ENCODE results near the gene GLIS1. TPM values are rescaled to one million over a fixed set of nuclear protein-coding genes. Genes with fewer than 3 reads are reported as not detected.

The GLIS1 gene
- total RNA-seq, 1 donor from 2014 or later: 0.07 TPM

DNA sequence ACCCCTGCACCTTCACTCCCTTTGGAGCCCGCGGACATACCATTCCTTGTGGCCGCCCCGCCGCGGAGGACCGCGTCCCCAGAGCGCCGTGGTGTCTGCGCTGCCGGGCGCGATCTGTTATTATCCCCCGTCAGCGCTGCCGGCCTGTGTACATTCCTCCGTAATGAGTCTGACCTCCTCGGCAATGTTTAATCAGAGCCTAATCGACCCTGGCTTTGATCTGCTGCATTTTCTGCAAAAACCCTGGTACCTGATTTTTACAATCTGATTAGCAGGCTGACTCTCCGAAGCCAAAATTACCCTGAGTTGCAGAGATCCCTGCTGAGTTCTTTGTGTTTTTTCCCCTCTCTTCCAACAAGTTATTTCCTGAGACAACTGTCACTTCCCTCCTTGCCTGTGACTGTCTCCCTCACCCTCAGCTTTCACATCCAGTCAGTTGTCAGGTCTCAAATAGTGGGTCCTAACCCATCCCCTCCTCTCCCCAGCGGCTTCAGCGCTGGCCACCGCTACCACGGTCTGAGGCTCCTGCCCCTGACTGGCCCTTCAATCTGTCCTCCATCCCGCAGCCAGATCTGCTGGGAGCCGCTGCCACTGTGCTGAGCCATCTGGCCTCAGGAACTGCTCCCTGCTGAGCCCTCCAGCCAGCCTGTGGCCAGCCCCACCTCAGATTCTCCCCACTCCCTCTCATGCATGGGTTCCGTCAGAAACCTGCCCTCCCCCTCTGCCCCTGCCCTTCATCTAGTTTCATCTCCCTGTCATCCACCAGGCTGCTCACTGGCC, 53.5 kb downstream of the GLIS1 start:
- Mint-ChIP-seq H3K4me1 (ENCODE audit: low read depth, unreplicated experiment) (peaks cover 15% of the 10 kb centered on the region), H3K4me3 (ENCODE audit: unreplicated experiment) (no peak overlapping the region), H3K27me3 (ENCODE audit: low read depth, unreplicated experiment) (peaks cover 70% of the 10 kb centered on the region), H3K9me3 (ENCODE audit: unreplicated experiment) (peaks cover 5% of the 10 kb centered on the region), H3K36me3 (ENCODE audit: low read depth, unreplicated experiment) (no peaks in the 10 kb centered on the region), H3K27ac (ENCODE audit: unreplicated experiment) (no peak overlapping the region)
- peaks cover 57% of the 10 kb centered on the region for H3K4me1 ChIP-seq (ENCODE audit: insufficient read depth, low read length)
- peak overlapping the region; percentile 81 for H3K4me2 ChIP-seq (ENCODE audit: low read length)
- no peak overlapping the region for H2AFZ ChIP-seq (ENCODE audit: low read depth, low read length)
- peaks cover 76% of the 10 kb centered on the region for H3K79me2 ChIP-seq (ENCODE audit: insufficient read depth, low read length)
- peak overlapping the region; percentile 68 for H3K27ac ChIP-seq (ENCODE audit: low read depth, low read length)
- peaks cover 100% of the 10 kb centered on the region for H4K20me1 ChIP-seq (ENCODE audit: insufficient read depth, low read length)
- H3K27me3 ChIP-seq (ENCODE audit: insufficient read depth, low read length): no peaks in the 10 kb centered on the region
- FAIRE-seq (no peak), DNase-seq (ENCODE audit: low read depth) (peak; percentile 42)
- no peaks in the 10 kb centered on the region for H3K9me3 ChIP-seq (ENCODE audit: insufficient read depth, low read depth, low read length)
- TF ChIP-seq EZH2 (IDR thresholded peaks at IDR 0.05; ENCODE audit: insufficient read depth, low read length): no peak
- TF ChIP-seq, protein P1, sequence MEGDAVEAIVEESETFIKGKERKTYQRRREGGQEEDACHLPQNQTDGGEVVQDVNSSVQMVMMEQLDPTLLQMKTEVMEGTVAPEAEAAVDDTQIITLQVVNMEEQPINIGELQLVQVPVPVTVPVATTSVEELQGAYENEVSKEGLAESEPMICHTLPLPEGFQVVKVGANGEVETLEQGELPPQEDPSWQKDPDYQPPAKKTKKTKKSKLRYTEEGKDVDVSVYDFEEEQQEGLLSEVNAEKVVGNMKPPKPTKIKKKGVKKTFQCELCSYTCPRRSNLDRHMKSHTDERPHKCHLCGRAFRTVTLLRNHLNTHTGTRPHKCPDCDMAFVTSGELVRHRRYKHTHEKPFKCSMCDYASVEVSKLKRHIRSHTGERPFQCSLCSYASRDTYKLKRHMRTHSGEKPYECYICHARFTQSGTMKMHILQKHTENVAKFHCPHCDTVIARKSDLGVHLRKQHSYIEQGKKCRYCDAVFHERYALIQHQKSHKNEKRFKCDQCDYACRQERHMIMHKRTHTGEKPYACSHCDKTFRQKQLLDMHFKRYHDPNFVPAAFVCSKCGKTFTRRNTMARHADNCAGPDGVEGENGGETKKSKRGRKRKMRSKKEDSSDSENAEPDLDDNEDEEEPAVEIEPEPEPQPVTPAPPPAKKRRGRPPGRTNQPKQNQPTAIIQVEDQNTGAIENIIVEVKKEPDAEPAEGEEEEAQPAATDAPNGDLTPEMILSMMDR (IDR thresholded peaks at IDR 0.05; ENCODE audit: insufficient read depth, low read depth, low read length): no peak
- peak overlapping the region; percentile 14 for H3K4me3 ChIP-seq (ENCODE audit: insufficient read depth, low read depth, low read length)
- H3K9ac ChIP-seq (ENCODE audit: low read length): peak overlapping the region; percentile 58
- H3K36me3 ChIP-seq (ENCODE audit: insufficient read depth, low read length): no peaks in the 10 kb centered on the region

DNA sequence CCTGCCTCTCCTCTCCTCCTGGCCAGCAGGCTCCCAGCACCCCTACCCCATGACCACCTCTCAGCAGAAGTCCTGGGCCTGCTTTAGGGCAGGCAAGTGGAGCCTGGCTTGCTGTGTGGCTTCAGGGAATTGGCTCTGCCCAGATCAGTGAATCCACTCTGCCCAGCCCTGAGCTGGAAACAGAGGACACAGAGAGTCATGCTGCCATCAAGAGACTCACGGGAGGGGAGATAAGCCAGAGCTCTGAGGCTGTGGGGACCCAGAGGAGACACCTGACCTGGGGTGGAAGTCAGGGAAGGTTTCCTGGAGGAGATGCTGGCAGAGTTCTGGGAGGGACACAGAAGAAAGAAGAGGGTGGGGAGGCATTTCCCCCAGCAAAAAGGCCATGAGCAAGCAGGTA, 54.2 kb downstream of the GLIS1 start:
- TF ChIP-seq, protein P1 (IDR thresholded peaks at IDR 0.05; ENCODE audit: insufficient read depth, low read depth, low read length): no peak
- no peak for TF ChIP-seq EZH2 (IDR thresholded peaks at IDR 0.05; ENCODE audit: insufficient read depth, low read length)
- FAIRE-seq (no peak), DNase-seq (ENCODE audit: low read depth) (no peak)
- no peaks in the 10 kb centered on the region for H3K9me3 ChIP-seq (ENCODE audit: insufficient read depth, low read depth, low read length)
- H3K4me1 Mint-ChIP-seq (ENCODE audit: low read depth, unreplicated experiment): peaks cover 15% of the 10 kb centered on the region
- H3K4me2 ChIP-seq (ENCODE audit: low read length): peak overlapping the region; percentile 81
- H3K36me3 ChIP-seq (ENCODE audit: insufficient read depth, low read length): no peaks in the 10 kb centered on the region
- peaks cover 70% of the 10 kb centered on the region for H3K27me3 Mint-ChIP-seq (ENCODE audit: low read depth, unreplicated experiment)
- H2AFZ ChIP-seq (ENCODE audit: low read depth, low read length): no peak overlapping the region
- H3K27ac ChIP-seq (ENCODE audit: low read depth, low read length): peak overlapping the region; percentile 68
- H3K4me1 ChIP-seq (ENCODE audit: insufficient read depth, low read length): peaks cover 57% of the 10 kb centered on the region
- H3K9ac ChIP-seq (ENCODE audit: low read length): peak overlapping the region; percentile 58
- H3K4me3 ChIP-seq (ENCODE audit: insufficient read depth, low read depth, low read length): no peak overlapping the region
- H3K36me3 Mint-ChIP-seq (ENCODE audit: low read depth, unreplicated experiment): no peaks in the 10 kb centered on the region
- H3K27me3 ChIP-seq (ENCODE audit: insufficient read depth, low read length): no peaks in the 10 kb centered on the region
- H3K79me2 ChIP-seq (ENCODE audit: insufficient read depth, low read length): peaks cover 76% of the 10 kb centered on the region
- peaks cover 100% of the 10 kb centered on the region for H4K20me1 ChIP-seq (ENCODE audit: insufficient read depth, low read length)
- H3K27ac Mint-ChIP-seq (ENCODE audit: unreplicated experiment): no peak overlapping the region
- H3K9me3 Mint-ChIP-seq (ENCODE audit: unreplicated experiment): peaks cover 3% of the 10 kb centered on the region
- no peak overlapping the region for H3K4me3 Mint-ChIP-seq (ENCODE audit: unreplicated experiment)
